ENCODE measurements around the gene NPIPB8. TPM values are rescaled to one million over a fixed set of nuclear protein-coding genes. Genes with fewer than 3 reads are reported as not detected.
A peak's percentile ranks its signal among the peaks of the same experiment; 100 is the strongest.
"Not testable (repeated sequence)": the region's sequence is repeated elsewhere in the genome, so short reads cannot be mapped to it uniquely, and the experiment has no call there.

The NPIPB8 gene
- total and polyA plus RNA-seq, 2 of the 13 experiments (the other 11 are each of a cell fraction or from before 2014, with no cell fraction given): 0.49 to 2.3 TPM

DNA sequence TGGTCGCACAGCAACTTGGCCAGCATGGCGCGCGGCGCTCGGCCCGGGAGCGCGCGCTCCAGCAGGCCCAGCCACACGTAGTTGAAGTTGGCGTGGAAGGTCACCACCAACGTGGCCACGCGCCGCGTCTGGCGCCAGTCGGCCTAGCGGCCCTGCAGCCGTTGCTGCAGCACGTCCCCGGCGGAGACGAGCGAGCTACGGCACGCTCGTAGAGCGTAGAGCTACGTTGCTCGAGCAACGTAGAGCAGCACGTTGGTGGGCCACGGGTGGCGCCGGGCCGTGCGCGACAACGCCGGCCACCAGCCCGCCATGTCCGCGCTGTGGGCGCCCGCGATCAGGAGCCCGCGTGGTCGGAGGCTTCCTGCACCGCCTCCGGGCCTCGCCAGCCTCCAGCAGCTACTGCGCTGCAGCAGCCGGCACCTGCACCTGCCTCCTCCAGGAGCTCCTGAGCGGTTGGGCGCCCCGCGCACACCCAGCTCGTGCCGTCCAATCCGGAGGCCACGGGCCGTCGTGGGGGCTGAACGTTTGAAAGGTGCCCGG lies 14.6 kb upstream of the NPIPB8 start:
- no peaks in the 10 kb centered on the region for H3K9me3 ChIP-seq (ENCODE audit: low read length)
- no peak overlapping the region for H3K27ac ChIP-seq (ENCODE audit: extremely low read length, insufficient read depth, low read length)
- no peak for FAIRE-seq
- no peaks in the 10 kb centered on the region for H3K27me3 ChIP-seq (ENCODE audit: control insufficient read depth in 1 of 2, insufficient read depth in 2 of 2, low read length in 2 of 2)
- intact Hi-C loops (cut with micrococcal nuclease; ENCODE audit: unreplicated experiment) (no loop called here), in situ Hi-C loops (cut with HindIII; ENCODE audit: extremely low pct_ligation_motif_present, low pct_unique_long_range_greater_than_20kb) (no loop called here)
- H3K79me2 ChIP-seq (ENCODE audit: insufficient read depth, low read length): no peaks in the 10 kb centered on the region
- no peak overlapping the region for H3K9ac ChIP-seq (ENCODE audit: insufficient read depth, low read depth, low read length)
- CTCF ChIA-PET (ENCODE audit: low intra/inter-chr PET ratio, low total read pairs): no interaction called here
- 93% methylated on average over 68 of the region's 68 CpGs for WGBS (ENCODE audit: low lambda C conversion rate)
- TF ChIP-seq DNMT1 (CRISPR knock-in tag; IDR thresholded peaks at IDR 0.05): peak; percentile 70; the same call in 1 of the 2 replicates
- TF ChIP-seq HOXA3 (CRISPR knock-in tag; IDR thresholded peaks at IDR 0.05): peak; percentile 34
- TF ChIP-seq ZNF572 (CRISPR knock-in tag; IDR thresholded peaks at IDR 0.05): no peak
- POLR2A ChIA-PET: no interaction called here
- H3K4me3 ChIP-seq (replicated peaks in 1 of 3; ENCODE audit: insufficient read depth in 1 of 3, low read depth in 2 of 3, low read length in 3 of 3): no peak overlapping the region
- peaks cover 34% of the 10 kb centered on the region for H3K4me1 ChIP-seq (ENCODE audit: insufficient read depth, low read length)
- no TSS peak for BruUV-seq (replicated peaks)
- DNase-seq (ENCODE audit: low spot score): no peak
- H3K4me2 ChIP-seq (ENCODE audit: low read depth, low read length): no peak overlapping the region
- H4K20me1 ChIP-seq (ENCODE audit: insufficient read depth, low read length): no peaks in the 10 kb centered on the region
- no peaks in the 10 kb centered on the region for H3K36me3 ChIP-seq (replicated peaks in 1 of 2; ENCODE audit: control insufficient read depth in 1 of 2, insufficient read depth in 2 of 2, low read length in 2 of 2)
- no peak overlapping the region for H2AFZ ChIP-seq (ENCODE audit: low read length)
- peak; percentile 16; the same call in 2 of the 3 replicates for ATAC-seq

DNA sequence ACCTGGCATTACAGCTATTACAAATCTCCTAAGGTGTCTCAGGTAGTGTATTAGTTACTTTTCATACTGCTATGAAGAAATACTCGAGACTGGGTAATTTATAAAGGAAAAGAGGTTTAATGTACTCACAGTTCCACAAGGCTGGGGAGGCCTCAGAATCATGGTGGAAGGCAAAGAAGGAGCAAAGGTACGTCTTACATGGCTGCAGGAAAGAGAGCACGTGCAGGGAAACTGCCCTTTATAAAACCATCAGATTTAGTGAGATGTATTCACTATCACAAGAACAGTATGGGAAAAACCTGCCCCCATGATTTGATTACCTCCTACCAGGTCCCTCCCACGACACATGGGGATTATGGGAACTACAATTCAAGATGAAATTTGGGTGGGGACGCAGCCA lies 7.0 kb upstream of the NPIPB8 start:
- H2AFZ ChIP-seq (ENCODE audit: low read length); H4K20me1 ChIP-seq (ENCODE audit: insufficient read depth, low read length); FAIRE-seq; H3K36me3 ChIP-seq (replicated peaks in 1 of 2; ENCODE audit: control insufficient read depth in 1 of 2, insufficient read depth in 2 of 2, low read length in 2 of 2); H3K4me2 ChIP-seq (ENCODE audit: low read depth, low read length); CTCF ChIA-PET (ENCODE audit: low intra/inter-chr PET ratio, low total read pairs); H3K4me3 ChIP-seq (replicated peaks in 1 of 3; ENCODE audit: insufficient read depth in 1 of 3, low read depth in 2 of 3, low read length in 3 of 3); in situ Hi-C loops (cut with HindIII; ENCODE audit: extremely low pct_ligation_motif_present, low pct_unique_long_range_greater_than_20kb); BruUV-seq (replicated peaks); DNase-seq (ENCODE audit: low spot score); H3K27ac ChIP-seq (ENCODE audit: extremely low read length, insufficient read depth, low read length); intact Hi-C loops (cut with micrococcal nuclease; ENCODE audit: unreplicated experiment); H3K9ac ChIP-seq (ENCODE audit: insufficient read depth, low read depth, low read length); ATAC-seq; H3K4me1 ChIP-seq (ENCODE audit: insufficient read depth, low read length); H3K79me2 ChIP-seq (ENCODE audit: insufficient read depth, low read length); POLR2A ChIA-PET; H3K27me3 ChIP-seq (ENCODE audit: control insufficient read depth in 1 of 2, insufficient read depth in 2 of 2, low read length in 2 of 2); H3K9me3 ChIP-seq (ENCODE audit: low read length): not testable (repeated sequence)
- TF ChIP-seq ZNF431 (CRISPR knock-in tag; IDR thresholded peaks at IDR 0.05; ENCODE audit: borderline replicate concordance, low read depth): peak; percentile 92; the same call in 1 of the 2 replicates
- WGBS (ENCODE audit: low lambda C conversion rate): 25% methylated on average over 5 of the region's 5 CpGs

DNA sequence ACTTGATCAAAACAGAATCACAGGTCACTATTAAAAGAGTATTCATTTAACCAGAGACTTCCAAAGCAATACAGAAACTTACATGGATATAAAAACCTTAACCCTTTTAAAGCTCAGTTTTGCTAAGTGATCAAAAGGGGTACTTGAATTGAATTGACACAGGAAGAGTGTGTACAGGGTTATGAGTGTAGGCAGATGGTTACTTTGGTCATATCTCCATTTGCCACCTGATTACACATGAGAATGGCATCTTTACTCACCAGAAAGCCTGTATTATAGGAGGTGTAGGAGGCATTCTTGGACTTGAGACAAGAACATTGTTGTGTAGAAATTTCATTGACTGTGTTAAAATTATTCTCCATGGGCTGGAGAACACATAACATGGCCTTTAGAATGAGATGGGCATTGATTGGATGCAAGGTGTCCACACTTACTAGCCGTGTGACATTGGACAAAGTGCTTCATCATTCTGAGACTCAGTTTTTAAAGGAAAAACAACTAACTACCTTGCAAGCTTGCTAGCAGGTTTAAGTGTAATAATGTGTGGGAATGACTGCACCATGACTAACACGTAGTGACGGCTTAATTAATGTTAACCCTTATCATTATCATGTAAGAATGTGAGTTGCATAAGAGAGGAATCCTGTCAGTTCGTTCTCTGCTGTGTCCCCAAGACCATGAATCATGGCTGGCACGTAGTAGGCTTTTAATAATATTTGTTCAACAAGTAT lies 1.6 kb upstream of the NPIPB8 start:
- BruUV-seq (replicated peaks); H4K20me1 ChIP-seq (ENCODE audit: insufficient read depth, low read length); H3K4me3 ChIP-seq (replicated peaks in 1 of 3; ENCODE audit: insufficient read depth in 1 of 3, low read depth in 2 of 3, low read length in 3 of 3); DNase-seq (ENCODE audit: low spot score); H3K36me3 ChIP-seq (replicated peaks in 1 of 2; ENCODE audit: control insufficient read depth in 1 of 2, insufficient read depth in 2 of 2, low read length in 2 of 2); ATAC-seq; CTCF ChIA-PET (ENCODE audit: low intra/inter-chr PET ratio, low total read pairs); H2AFZ ChIP-seq (ENCODE audit: low read length); H3K4me2 ChIP-seq (ENCODE audit: low read depth, low read length); in situ Hi-C loops (cut with HindIII; ENCODE audit: extremely low pct_ligation_motif_present, low pct_unique_long_range_greater_than_20kb); H3K79me2 ChIP-seq (ENCODE audit: insufficient read depth, low read length); H3K9ac ChIP-seq (ENCODE audit: insufficient read depth, low read depth, low read length); H3K4me1 ChIP-seq (ENCODE audit: insufficient read depth, low read length); H3K27ac ChIP-seq (ENCODE audit: extremely low read length, insufficient read depth, low read length); H3K9me3 ChIP-seq (ENCODE audit: low read length); POLR2A ChIA-PET; H3K27me3 ChIP-seq (ENCODE audit: control insufficient read depth in 1 of 2, insufficient read depth in 2 of 2, low read length in 2 of 2); intact Hi-C loops (cut with micrococcal nuclease; ENCODE audit: unreplicated experiment): not testable (repeated sequence)
- WGBS (ENCODE audit: low lambda C conversion rate): 1% methylated on average over 5 of the region's 5 CpGs
- peak; percentile 36 for FAIRE-seq

DNA sequence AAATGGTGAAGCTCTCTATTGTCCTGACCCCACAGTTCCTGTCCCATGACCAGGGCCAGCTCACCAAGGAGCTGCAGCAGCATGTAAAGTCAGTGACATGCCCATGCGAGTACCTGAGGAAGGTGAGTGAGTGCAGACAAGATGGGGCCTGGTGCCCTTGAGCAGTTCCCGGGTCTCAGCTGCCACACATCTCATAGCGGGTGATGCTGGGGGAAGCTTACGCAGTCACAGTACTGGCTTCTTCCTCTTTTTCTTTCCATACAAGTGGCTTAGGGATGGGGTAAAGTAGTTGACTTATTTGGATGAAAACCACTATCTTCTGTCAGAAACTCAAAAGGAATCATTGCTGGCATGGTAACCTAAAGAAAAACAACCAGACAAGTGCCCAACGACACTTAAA lies 494 bp downstream of the NPIPB8 start:
- H3K9me3 ChIP-seq (ENCODE audit: low read length); H3K4me1 ChIP-seq (ENCODE audit: insufficient read depth, low read length); CTCF ChIA-PET (ENCODE audit: low intra/inter-chr PET ratio, low total read pairs); H3K79me2 ChIP-seq (ENCODE audit: insufficient read depth, low read length); POLR2A ChIA-PET; H3K27me3 ChIP-seq (ENCODE audit: control insufficient read depth in 1 of 2, insufficient read depth in 2 of 2, low read length in 2 of 2); ATAC-seq; H3K27ac ChIP-seq (ENCODE audit: extremely low read length, insufficient read depth, low read length); H3K4me2 ChIP-seq (ENCODE audit: low read depth, low read length); FAIRE-seq; H2AFZ ChIP-seq (ENCODE audit: low read length); in situ Hi-C loops (cut with HindIII; ENCODE audit: extremely low pct_ligation_motif_present, low pct_unique_long_range_greater_than_20kb); H4K20me1 ChIP-seq (ENCODE audit: insufficient read depth, low read length); BruUV-seq (replicated peaks); intact Hi-C loops (cut with micrococcal nuclease; ENCODE audit: unreplicated experiment); H3K4me3 ChIP-seq (replicated peaks in 1 of 3; ENCODE audit: insufficient read depth in 1 of 3, low read depth in 2 of 3, low read length in 3 of 3); H3K9ac ChIP-seq (ENCODE audit: insufficient read depth, low read depth, low read length); H3K36me3 ChIP-seq (replicated peaks in 1 of 2; ENCODE audit: control insufficient read depth in 1 of 2, insufficient read depth in 2 of 2, low read length in 2 of 2); DNase-seq (ENCODE audit: low spot score): not testable (repeated sequence)
- 38% methylated on average over 5 of the region's 5 CpGs for WGBS (ENCODE audit: low lambda C conversion rate)

All from HepG2 (cell line).